Right kidney (tissue), 1 donor: ENCODE data around the gene RGS3.
"Not testable (repeated sequence)": the region's sequence is repeated elsewhere in the genome, so short reads cannot be mapped to it uniquely, and the experiment has no call there.

Source experiments
- DNase-seq: peaks from one replicate; pipeline ENCODE4 v3.0.0-alpha.2; 2016

The RGS3 gene

DNA sequence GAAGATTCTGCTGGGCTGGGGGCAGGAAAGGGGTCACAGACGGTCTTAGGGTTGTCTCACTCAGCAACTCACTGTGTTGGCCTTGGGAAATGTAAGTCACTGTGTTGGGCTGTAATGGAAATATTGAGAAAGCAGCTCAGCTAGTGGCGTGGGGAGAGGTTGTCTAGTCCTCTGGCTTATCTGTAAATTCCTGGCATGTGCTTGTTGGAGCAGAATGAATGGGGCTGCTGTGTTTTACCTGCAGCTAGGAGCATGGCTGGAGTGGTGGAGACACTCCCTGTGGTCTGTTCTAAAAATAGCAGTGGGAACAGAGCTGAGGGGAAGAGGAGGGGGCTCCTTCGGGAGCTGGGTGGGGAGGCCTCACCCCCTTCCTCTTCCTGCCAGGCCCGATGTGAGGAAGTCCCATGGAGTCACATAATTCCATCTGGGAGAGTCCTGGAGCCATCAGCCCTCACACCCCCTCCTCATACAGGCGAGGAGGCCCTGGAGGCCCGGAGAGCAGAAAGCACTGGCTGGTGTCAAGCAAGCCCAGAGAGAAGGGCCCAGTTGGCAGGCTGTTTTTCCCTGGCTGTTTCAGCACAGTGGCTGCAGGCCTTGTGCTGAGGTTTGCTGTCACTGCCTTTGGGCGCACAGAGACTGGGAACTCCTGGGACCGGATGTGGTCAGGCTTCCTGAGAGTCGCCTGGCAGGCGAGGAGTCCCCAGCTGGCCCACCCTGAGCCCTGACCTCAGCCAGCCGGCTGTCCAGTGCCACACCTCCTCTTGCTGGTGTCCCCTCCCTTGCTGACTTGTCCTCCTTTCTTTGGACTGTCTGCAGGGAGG lies 84.9 kb downstream of the RGS3 start:
- DNase-seq, result no peak

DNA sequence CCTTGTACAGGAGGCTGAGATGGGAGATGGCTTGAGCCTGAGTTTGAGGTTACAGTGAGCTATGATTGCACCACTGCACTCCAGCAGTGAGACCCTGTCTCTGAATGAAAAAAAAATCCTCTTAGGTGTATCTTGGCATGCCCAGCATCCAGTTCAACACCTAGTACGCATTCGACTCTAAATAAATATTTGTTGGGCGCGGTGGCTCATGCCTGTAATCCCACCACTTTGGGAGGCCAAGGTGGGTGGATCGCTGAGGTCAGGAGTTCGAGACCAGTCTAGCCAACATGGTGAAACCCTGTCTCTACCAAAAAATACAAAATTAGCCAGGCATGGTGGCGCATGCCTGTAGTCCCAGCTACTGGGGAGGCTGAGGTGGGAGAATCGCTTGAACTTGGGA lies 86.4 kb downstream of the RGS3 start:
- not testable (repeated sequence) for DNase-seq

DNA sequence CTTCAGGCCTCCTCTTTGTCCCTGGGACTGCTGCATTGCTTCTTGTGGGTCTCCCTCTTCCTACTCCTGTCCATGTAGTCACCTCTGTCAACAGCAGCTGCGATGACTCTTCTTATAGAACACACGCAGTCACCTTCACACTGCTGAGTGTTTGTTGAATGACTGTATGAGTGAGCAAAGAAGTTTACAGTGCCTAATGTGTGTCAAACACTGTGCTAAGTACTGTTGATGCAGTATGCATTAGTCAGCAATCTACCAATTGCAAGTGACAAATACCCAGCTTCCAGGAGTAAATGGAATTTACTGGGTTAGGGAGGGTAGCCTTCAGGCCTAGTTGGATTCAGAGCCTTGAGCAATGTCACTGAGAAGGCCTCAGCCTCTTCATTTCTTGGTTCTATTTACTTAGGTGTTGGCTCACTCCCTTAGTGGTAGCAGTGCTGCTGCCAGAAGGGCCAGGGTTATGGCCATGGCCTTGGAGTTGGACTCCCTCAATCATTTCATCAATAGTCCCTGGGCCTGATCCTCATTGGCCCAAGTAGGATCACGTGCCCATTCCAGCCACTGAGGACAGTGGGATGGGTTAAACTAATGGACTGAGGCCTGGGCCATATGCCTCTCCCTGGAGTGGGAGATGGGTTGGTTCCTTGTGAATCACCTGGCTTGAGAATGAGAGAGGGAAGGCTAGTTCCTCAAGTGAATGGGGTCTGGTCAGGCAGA lies 93.5 kb downstream of the RGS3 start:
- no peak for DNase-seq

DNA sequence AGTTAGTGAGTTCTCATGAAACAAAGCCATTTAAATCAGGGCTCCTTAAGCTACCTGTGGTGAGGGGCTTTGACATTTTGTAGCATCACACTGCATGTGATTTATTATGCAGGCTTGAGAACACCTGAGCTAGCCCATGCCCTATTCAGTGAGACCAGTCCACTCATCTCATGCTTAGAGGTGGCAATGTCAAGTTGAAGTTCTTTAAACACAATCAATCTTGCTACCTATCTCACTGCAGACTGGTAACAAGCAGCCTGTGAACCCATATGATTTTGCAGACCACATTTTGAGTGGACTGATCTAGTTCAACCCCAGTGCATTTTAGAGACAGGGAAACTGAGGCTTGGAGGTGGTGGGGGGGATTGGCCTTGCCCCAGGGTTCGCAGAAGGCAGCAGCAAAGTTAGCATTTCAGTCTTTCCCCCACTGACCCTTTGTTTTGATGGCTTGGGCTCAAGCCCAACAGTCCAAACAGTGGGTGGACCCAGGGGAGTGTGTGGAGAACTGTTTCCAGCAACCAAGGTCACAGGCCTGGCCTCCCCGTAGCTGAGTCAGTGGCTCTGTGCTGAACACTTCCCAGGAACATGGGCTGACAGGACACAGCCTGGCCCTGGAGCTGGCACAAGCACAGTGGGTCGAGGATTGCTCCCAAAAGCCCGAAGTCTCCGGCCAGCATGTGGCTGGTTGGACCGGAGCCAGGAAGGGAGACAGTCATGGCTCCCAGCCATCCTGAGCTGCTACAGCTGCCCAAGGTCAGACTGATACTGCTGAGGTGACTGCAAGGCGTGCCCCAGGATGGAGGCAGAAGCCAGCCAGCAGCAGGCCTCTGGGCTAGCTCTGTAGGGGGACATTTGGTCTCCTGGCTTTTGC lies 95.3 kb downstream of the RGS3 start:
- DNase-seq, result no peak

DNA sequence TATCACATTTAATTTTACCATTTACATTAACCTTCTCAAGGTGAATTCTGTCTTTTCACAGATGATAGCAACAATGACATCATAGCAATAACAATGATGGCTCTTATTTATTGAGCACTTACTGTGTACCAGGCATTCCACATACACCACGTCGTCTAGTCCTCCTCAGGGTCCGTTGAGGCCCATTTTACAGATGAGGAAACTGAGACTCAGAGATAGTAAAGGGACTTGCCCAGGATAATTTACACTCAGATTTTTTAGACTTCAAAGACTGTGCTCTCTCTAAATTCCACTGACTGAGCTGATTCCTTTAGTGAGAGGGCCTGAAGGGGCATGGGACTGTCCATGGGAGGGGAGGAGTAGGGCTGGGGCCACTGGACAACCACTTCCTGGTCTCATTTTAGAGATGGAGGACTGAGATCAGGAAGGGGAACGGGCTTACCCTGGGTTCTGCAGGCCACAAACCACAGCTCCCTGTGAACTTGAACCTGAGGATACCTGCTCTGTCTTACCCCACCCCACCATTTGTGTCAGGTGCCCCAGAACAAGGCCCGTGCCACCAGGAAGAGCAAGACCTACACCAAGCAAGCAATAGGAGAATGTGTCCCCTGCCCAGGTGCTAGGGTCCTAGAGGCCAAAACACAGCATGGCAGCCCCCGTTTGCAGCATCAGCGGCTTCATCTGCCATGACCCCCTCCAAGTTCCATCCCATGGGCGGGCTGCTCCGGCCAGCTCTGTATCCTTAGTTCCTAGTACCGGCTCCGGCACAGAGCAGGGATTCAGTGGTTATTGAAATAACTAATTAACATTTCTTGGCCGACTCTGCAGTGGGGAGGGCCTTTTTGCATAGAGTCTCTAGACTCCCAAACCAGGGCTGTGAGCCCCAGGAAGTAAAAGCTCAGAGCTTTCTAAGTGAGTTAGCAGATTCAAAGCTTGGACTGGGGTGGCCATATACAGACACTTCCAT lies 96.6 kb downstream of the RGS3 start:
- no peak for DNase-seq

DNA sequence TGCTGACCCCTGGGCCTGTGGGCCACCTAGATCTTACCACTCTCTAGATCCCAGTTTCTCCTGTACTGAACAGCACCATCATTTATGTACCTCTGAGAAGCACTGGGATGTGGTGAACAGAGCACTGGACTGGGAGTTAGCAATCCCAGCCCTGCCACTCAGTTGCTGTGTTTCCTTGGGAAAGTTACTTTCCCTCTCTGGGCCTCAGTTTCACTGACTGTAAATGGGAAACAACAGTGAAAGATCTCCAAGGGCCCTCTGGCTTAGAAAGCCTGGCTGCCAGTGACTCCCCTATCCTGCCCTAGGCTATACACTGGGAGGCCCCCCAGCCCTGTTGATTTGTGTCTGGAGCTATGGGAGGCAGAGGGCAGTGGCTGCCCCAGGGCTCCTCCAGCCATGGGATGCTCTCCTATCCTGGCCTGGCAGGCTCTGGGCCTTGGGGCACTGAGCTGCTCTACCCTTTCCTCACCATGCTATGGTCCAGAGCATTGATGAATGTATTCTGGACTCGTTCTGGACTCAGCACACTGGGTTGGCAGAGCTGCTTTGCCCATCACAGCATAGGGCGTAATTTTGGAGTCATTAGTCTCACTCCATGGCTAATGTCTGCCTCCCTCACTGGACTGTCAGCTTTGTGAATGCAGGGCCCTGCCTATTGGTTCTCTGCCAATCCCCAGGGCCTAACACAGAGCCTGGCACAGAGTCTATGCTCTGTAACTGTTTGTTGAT lies 99.3 kb downstream of the RGS3 start:
- no peak for DNase-seq

DNA sequence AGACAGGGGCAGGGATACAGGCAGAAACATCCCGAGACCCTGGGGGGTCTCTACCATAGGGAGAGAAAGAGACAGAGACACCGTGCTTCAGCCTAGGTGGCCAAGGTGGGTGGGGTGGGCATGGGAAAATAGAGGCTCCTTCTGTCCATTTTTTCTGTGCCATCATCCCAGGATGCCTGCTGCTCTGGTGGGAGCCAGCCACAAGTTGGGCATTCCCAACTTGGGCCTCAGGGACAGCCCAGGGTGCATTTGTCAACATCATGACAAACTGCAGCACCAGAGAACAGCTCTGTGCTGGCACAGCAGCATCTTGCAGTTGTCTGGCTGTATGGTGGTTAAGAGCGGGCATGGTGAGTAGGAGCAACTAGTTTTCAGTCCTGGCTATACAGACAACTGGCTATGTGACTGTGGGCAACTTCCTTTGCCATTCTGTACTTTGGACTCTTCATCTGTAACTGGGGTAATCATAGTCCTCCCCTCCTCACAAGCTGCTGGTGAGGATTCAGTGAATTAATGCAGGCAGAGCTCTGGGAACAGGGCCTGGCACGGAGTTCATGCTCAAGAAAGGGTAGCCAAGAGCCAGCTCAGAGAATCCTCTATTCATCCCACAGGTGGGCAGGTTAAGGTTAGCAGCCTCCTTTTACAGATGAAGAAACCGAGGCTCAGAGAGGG lies 100.4 kb downstream of the RGS3 start:
- DNase-seq, result no peak

DNA sequence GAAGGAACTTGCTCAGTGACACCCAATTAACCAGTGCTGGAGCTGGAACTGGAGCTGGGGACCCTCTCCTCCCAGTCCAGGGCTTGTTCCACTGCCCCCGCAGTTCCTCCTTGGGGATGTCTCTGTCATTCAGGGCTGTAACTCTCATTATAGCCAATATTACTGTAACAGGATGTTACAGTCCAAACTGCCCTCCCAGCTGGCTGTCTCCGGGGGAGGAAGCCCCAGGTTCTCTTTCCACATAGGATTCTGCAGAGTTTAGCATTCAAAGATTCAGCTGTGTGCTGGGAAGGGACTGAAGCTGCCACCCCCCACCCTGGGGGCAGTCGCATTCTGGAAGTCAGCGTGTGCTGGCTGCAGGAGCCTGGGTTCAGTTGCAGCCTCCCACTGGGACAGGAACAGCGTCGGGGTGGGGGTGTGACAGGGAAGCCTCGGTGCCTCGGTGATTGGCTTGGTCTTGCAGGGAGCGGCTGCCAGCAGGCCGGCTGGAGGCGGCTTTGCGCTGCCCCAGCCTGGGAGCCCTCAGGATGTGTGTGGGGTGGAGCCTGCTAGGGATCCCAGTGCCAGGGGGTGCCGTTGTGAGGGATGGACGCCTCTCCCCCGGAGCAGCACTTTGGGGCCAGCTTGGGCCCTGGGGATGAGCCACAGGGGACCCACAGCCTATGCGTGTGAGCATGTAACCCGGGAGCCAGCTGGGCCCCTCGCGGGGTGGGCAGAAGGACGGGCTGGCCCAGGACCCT lies 101.1 kb downstream of the RGS3 start:
- peak; percentile 70 for DNase-seq

DNA sequence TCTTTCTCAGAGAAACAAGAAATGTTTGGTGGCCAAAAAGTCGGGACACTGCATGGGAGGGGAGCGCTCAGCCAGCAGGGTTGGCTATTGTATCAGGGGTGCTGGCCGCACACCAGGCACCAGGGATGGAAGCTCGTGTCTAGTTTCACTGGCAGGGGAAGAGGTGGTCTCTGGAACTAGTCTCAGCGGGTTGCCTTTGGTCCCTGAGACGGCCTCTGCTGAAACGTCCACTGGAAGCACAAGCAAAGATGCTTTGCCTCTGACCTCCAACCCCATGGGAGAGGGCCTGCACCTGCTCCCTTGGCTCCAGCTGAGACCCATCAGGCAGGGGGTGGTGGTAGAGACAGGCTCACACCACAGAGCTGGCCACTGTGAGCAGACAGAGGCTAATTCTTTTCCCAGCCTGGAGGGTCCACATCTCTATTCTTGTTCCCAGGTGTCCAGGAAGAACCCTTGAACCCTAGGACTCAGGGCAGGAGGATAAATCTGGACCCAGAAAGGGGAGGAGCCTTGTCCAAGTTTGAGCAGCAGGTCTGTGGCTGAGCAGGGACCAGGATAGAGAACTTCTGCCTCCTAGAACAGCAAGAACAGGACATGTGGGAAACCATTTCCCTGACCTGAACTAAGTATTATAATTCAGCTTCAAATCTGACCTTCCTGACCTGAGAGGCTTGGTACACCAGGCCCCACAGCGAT lies 102.6 kb downstream of the RGS3 start:
- DNase-seq, result no peak

DNA sequence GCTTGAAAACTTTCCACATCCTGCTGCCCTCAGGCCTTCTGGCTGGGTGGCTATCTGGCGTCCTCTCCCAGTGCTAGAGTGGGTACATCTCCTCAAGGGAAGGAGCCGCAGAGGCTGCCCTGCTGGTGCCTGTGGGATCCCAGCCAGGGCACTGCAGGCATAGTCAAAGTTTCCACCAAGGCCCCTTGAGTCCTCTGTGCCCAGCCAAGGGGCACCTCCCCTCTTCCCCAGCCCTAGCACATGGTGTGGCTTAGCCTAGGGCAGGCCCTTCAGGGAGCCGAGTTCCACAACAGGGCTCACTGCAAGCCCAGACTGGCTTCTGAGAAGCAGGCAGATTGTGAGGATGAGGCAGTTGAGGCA lies 103.2 kb downstream of the RGS3 start:
- no peak for DNase-seq

DNA sequence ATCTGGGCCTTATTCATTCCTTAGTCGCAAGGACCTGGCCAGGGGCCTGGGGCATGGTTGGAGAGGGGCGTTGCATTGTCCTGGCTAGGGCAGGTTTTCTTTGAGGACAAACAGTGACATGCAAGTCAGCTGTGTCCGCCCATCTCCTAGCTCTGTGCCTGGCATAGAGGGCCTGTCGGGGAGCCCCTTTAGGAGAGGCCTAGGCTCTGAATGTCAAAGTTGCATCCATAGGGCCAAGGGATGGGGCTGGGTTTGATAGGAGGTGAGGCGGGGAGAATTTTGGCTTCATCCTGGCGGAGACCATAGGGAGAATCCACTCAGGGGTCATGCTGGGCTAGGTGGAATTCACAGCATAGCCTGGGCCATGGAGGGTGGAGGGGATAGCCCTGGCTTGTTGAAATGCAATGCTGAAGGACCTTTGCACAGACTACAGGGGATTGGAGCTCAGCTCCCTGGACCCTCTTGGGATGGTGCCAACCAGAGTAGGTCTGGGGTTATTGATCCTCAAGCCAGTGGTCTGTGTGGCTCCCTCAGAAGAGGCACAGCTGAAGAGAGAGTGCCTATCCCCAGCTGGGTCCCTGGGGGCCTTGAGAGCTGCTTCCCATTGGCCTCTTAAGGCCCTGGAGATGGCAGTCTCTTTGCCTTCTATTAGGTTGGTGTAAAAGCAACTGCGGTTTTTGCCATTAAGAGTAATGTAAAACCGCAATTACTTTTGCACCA lies 104.0 kb downstream of the RGS3 start:
- no peak for DNase-seq

DNA sequence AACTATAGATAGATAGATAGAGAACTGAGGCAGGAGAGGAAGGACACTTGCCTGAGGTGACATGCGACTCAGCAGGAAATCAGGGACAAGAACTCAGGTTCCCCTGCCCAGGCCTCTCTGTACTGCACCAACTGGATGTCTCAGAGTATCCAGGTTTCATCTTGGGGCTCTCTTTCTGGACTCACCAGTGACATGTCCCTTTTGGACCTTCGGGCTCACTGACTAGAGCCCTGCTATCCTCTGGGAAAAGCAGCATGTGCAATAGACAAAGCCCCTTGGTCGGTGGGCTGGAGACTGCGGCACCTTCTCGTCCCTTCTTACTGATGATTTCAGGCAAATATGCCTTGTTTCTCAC lies 104.5 kb downstream of the RGS3 start:
- DNase-seq, result no peak

DNA sequence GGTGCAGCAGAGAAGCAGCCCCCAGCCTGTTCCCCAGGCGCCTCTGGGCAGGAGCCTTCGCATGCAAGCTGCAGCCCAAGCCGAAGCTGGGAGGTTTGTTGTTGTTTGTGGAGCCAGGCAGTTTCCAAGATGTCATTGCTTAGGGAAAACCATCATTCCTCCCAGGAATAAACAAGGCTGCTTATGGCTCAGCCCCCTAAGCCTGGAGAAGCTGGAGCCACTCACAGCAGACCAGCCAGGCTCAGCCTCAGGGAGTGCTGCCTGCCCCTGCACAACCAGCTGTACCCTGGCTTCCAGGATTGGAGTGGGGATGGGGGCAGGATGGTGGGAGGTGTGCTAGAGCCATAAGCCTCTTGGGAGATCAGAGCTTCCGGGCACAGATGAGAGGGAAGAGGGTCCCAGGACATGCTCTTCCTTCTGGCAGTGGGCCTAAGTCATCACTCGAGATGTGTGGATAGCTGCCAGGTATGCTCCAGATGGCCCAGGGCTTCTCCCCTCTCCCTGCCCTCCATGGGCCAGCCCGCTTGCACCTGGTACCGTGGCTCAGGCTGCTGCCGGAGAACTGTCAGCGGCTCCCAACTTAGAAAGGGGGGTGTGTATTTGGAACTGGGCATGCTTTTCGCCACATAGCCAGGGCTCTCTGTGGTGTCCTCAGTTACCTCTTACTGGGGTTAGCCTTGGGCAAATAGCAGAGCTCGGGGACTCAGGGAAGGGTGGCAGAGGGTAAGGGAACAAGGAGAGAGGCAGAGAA lies 105.2 kb downstream of the RGS3 start:
- no peak for DNase-seq

DNA sequence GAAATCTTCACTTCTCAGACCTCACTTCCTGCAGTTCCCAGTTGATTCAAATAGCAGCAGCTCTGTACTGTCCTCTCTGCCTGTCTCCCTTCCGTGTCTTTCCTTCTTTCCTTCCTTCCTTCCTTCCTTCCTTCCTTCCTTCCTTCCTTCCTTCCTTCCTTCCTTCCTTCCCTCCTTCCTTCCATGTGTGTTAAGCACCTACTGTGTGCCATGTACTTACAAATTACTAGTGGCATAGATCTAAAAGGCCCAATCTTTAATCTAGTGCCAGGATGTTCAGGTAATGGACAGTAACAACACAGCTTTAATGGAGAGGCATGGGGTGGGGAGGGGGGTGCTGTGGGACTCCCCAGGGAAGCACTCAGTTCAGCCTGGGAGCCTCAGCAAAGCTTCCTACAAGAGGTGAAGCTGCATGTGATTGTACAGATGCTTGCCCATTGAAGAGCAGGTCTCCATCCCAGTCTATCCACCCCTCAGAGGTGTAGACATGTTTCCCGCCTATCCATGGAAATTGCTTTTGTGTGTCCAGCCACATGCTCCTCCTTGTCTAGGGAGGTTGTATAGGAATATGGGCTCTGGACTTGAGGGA lies 106.0 kb downstream of the RGS3 start:
- DNase-seq, result no peak

DNA sequence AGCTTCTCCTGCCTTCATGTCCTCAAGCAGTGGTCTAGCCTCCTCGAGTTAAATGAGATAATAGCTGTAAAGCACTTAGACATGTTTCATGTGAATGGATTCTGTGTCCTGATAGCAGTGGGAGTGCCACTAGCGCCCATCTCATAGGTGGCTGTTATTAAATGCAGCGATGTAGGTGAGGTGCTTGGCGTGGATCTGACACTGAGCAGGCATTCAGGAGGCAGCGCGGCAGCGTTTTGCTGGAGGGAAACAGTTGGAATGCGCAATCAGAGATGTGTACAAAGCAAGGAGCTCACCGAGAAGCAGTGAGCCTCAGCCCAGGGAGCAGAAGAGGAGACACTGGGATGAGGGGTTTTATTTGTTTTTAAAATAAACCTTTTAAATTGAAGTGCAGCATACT lies 106.6 kb downstream of the RGS3 start:
- no peak for DNase-seq

DNA sequence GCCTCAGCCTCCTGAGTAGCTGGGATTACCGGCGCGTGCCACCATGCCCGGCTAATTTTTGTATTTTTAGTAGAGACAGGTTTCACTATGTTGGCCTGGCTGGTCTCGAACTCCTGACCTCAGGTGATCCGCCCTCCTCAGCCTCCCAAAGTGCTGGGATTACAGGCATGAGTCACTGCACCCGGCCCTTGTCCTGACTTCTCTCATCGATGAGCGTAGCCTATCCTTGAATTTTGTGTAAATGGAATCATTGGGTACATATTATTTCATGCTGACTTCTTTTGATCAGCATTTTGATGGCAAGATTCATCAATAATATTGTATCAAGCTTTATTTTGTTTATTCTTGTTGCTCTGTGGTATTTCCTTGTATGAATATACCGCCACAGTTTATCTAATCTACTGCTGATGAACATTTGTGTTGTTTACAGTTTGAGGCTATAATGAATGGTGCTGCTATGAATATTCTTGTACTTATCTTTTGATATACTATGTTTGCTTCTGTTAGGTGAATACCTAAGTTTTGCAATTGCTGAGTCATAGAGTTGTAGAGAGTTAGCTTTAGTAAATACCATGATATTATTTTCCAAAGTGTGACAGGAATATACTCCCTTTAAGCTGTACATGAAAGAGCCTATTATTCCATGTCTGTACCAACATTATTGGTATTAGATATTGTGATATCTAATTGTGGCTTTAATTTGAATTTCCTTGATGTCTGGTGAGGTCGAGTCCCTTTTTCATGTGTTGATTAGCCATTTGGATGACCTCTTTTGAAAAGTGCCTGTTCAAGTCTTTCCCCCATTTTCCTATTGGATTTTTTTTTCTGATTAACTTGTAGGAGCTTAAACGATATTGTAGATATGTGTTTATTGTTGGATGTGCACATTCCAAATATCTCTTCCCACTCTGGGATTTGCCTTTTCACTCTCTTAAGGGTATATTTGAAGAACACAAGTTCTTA lies 107.5 kb downstream of the RGS3 start:
- no peak for DNase-seq
